GM23248 (cell line): ENCODE data around the gene PAPPA2.

Source experiments
- EZH2 ChIP-seq: fragments of 200-600 bp; sonication (generic); IDR thresholded peaks from 2 replicates; pipeline ENCODE4 v1.6.1; 2018; ENCODE audit warnings: antibody characterized with exemption, mild to moderate bottlenecking; ENCODE audit not compliant: insufficient read depth, poor library complexity, severe bottlenecking
- EZH2phosphoT487 ChIP-seq: fragments of 200-600 bp; sonication (generic); IDR thresholded peaks from 2 replicates; pipeline ENCODE4 v1.6.1; 2018; ENCODE audit warnings: antibody characterized with exemption, moderate library complexity, mild to moderate bottlenecking, low read depth; ENCODE audit not compliant: insufficient read depth

GRCh38 chr1:176595217-176595616, 132.2 kb downstream of the PAPPA2 start:
- no peak for TF ChIP-seq EZH2
- TF ChIP-seq EZH2phosphoT487, result no peak
